ENCODE data around the gene EID2B. TPM values are rescaled to one million over a fixed set of nuclear protein-coding genes. Genes with fewer than 3 reads are reported as not detected.

The EID2B gene
- total RNA-seq, 1 experiment from 2014 or later: 2.2 TPM

GRCh38 chr19:39506598-39506943 lies 26.1 kb downstream of the EID2B start:
- Histone ChIP-seq H3K14ac (ENCODE audit: insufficient read depth, low read length) (no peak overlapping the region), H3K9ac (ENCODE audit: extremely low read depth, insufficient read length, low read length) (no peak overlapping the region), H4K8ac (replicated peaks; ENCODE audit: insufficient read length, low read depth, low read length) (no peak overlapping the region), H3K4me2 (ENCODE audit: insufficient read depth, insufficient read length, low read length) (peak overlapping the region; percentile 74), H3K79me2 (ENCODE audit: insufficient read depth, low read length) (no peaks in the 10 kb centered on the region), H3K79me1 (ENCODE audit: insufficient read depth, low read depth, low read length, poor library complexity, severe bottlenecking) (no peaks in the 10 kb centered on the region), H2BK12ac (ENCODE audit: insufficient read length, low read depth, low read length) (no peak overlapping the region), H2BK120ac (ENCODE audit: low read depth, low read length, poor library complexity, severe bottlenecking) (no peak overlapping the region), H3K27ac (ENCODE audit: insufficient read length, low read depth, low read length) (no peak overlapping the region), H3K23me2 (ENCODE audit: insufficient read length, low read depth, low read length, poor library complexity, severe bottlenecking) (peaks cover 10% of the 10 kb centered on the region), H3K4me1 (ENCODE audit: insufficient read depth, low read length) (no peaks in the 10 kb centered on the region), H4K20me1 (ENCODE audit: control insufficient read depth, insufficient read depth, insufficient read length) (no peaks in the 10 kb centered on the region), H2BK5ac (ENCODE audit: insufficient read length, low read length) (no peak overlapping the region), H3K18ac (ENCODE audit: insufficient read length, low read depth, low read length) (no peak overlapping the region), H3T11ph (ENCODE audit: low read length) (no peak overlapping the region), H2AFZ (ENCODE audit: low read length) (no peak overlapping the region), H2BK15ac (ENCODE audit: low read depth, low read length) (no peak overlapping the region), H3K9me3 (ENCODE audit: control insufficient read depth, low read depth, low read length) (no peaks in the 10 kb centered on the region), H3K27me3 (ENCODE audit: insufficient read depth, low read length) (peaks cover 19% of the 10 kb centered on the region; the same call in 1 of the 2 replicates), H3K23ac (ENCODE audit: insufficient read length, low read depth, low read length) (no peak overlapping the region), H4K91ac (ENCODE audit: insufficient read length, low read depth, low read length) (no peak overlapping the region), H4K5ac (ENCODE audit: insufficient read length, low read depth, low read length) (no peak overlapping the region), H3K56ac (ENCODE audit: insufficient read length, low read depth, low read length) (no peak overlapping the region), H3K4ac (ENCODE audit: low read depth, low read length) (no peak overlapping the region), H2AK5ac (ENCODE audit: insufficient read length, low read length) (no peak overlapping the region), H2BK20ac (ENCODE audit: low read depth, low read length, poor library complexity, severe bottlenecking) (no peak overlapping the region)
- peak overlapping the region in 1 of 2 experiments; percentile 57; a peak in 3 of 5 replicates for H3K4me3 Mint-ChIP-seq
- H3K4me1 Mint-ChIP-seq: peaks cover 9 to 10% of the 10 kb centered on the region in 2 experiments
- H3K36me3 Mint-ChIP-seq (ENCODE audit: insufficient read depth in 1 of 3, low read depth in 3 of 3): peaks cover 0 to 11% (median 3%) of the 10 kb centered on the region in 3 experiments; a peak in 3 of 7 replicates
- no peak overlapping the region for H3K27ac Mint-ChIP-seq
- no CpG with 5 or more reads among the region's 7 CpGs for WGBS (ENCODE audit: extremely low coverage, insufficient read length, low lambda C conversion rate)
- DNase-seq: no peak
- peaks cover 11 to 15% of the 10 kb centered on the region in 2 experiments; a peak in 4 of 5 replicates for H3K9me3 Mint-ChIP-seq
- no peak for TF ChIP-seq CTCF (conservative IDR thresholded peaks at IDR 0.05)
- peaks cover 85% of the 10 kb centered on the region for H3K27me3 Mint-ChIP-seq (ENCODE audit: low read depth)
